Posterior vena cava (tissue), 2 donors: ENCODE measurements around the gene P4HA3. TPM values are rescaled to one million over a fixed set of nuclear protein-coding genes. Genes with fewer than 3 reads are reported as not detected.
A peak's percentile ranks its signal among the peaks of the same experiment; 100 is the strongest.
"Not testable (repeated sequence)": the region's sequence is repeated elsewhere in the genome, so short reads cannot be mapped to it uniquely, and the experiment has no call there.

Source experiments
- DNase-seq: peaks from one replicate; pipeline ENCODE4 v3.0.0-alpha.2; 2020; ENCODE audit warnings: low spot score
- intact Hi-C, 2 donors: fragments of 100-400 bp; cut with DNase I; formaldehyde crosslinking; loops; one replicate each; pipeline versions ENCODE4 v1.14.1 to v1.14.2; 2022 to 2023
- long read RNA-seq, 2 donors: library from polyadenylated mRNA; unstranded; transcript quantifications; one replicate each; pipeline ENCODE4 v2.0.0, GENCODE V29; 2020 to 2021
- total RNA-seq, 2 donors: library from RNA; stranded (reverse); fragmentation: NEBNext Ultra II Directional; extraction: Animal tissue kit (Norgen Biotek cat#: 25700); gene quantifications; one replicate each; pipeline ENCODE4 v1.2.1, GENCODE V29; 2021
- donor health status: DM: yes; HTN: yes; CAD: no.
- donor health status: DM: yes; HTN: yes; CAD: no.

Gene P4HA3
- total RNA-seq, result 1 to 10 TPM; 3.3 to 5.6 TPM
- long read RNA-seq, donor 1, transcript P4HA3-201 (13 exons, 2,274 nt), result major isoform, 7 of 10 reads
- long read RNA-seq, donor 1, partial matches to known transcripts, result 0 of 10 reads
- long read RNA-seq, donor 1, other reads (novel, unspliced or antisense), result 3 of 10 reads
- long read RNA-seq, donor 2, transcript P4HA3-201 (13 exons, 2,274 nt), result major isoform, 6 of 19 reads
- long read RNA-seq, donor 2, partial matches to known transcripts, result 4 of 19 reads
- long read RNA-seq, donor 2, other reads (novel, unspliced or antisense), result 9 of 19 reads

GRCh38 chr11:74311352-74311926 lies at the start of gene P4HA3:
Gene P4HA3 (minus strand): TSS chr11:74311640. CDS start chr11:74311611, 29 bp downstream.
- DNase-seq, result peak; percentile 90
- intact Hi-C loops, result no loop called here

- no peak for DNase-seq
- intact Hi-C loops, result no loop called here
Observed at GRCh38 chr11:74357449-74357848, 46.0 kb upstream of the P4HA3 start.

GRCh38 chr11:74355626-74356025 lies 44.2 kb upstream of the P4HA3 start:
- DNase-seq, result no peak
- intact Hi-C loops, result no loop called here

GRCh38 chr11:74354036-74354435 lies 42.6 kb upstream of the P4HA3 start:
- no peak for DNase-seq
- intact Hi-C loops, result no loop called here

- intact Hi-C loops, result no loop called here
- no peak for DNase-seq
Observed at GRCh38 chr11:74347381-74347780, 35.9 kb upstream of the P4HA3 start.

- no peak for DNase-seq
- intact Hi-C loops, result no loop called here
Observed at GRCh38 chr11:74345420-74345819, 34.0 kb upstream of the P4HA3 start.

- no peak for DNase-seq
- intact Hi-C loops, result no loop called here
Observed at GRCh38 chr11:74341921-74342320, 30.5 kb upstream of the P4HA3 start.

GRCh38 chr11:74339619-74340018 lies 28.2 kb upstream of the P4HA3 start:
- no peak for DNase-seq
- intact Hi-C loops, result no loop called here

GRCh38 chr11:74338963-74339362 lies 27.5 kb upstream of the P4HA3 start:
- DNase-seq, result no peak
- intact Hi-C loops, result no loop called here

- intact Hi-C loops, result no loop called here
- no peak for DNase-seq
Observed at GRCh38 chr11:74333193-74333592, 21.8 kb upstream of the P4HA3 start.

- no peak for DNase-seq
- intact Hi-C loops, result no loop called here
Observed at GRCh38 chr11:74332291-74332690, 20.9 kb upstream of the P4HA3 start.

GRCh38 chr11:74331000-74331399 lies 19.6 kb upstream of the P4HA3 start:
- DNase-seq, intact Hi-C loops: not testable (repeated sequence)

GRCh38 chr11:74330075-74330858 lies 18.8 kb upstream of the P4HA3 start:
- no peak for DNase-seq
- intact Hi-C loops, result no loop called here

- intact Hi-C loops, result no loop called here
- no peak for DNase-seq
Observed at GRCh38 chr11:74327076-74327475, 15.6 kb upstream of the P4HA3 start.

GRCh38 chr11:74326665-74327064 lies 15.2 kb upstream of the P4HA3 start:
- no peak for DNase-seq
- intact Hi-C loops, result no loop called here

- intact Hi-C loops, result no loop called here
- DNase-seq, result peak; percentile 94
Observed at GRCh38 chr11:74325649-74326645, 14.5 kb upstream of the P4HA3 start.

- peak; percentile 95 for DNase-seq
- intact Hi-C loops, result loop anchor here in 1 of 2 donors (5.0 kb wide), 1 partner anchor 45 kb away; no protein-coding TSS in a partner anchor
Observed at GRCh38 chr11:74322667-74323066, 11.2 kb upstream of the P4HA3 start.

GRCh38 chr11:74321487-74322188 lies 10.2 kb upstream of the P4HA3 start:
- intact Hi-C loops, result loop anchor here in 1 of 2 donors (5.0 kb wide), 1 partner anchor 44 kb away; no protein-coding TSS in a partner anchor

More at GRCh38 chr11:74321487-74322188, 10.2 kb upstream of the P4HA3 start:
- DNase-seq, result no peak
